Measurements from ENCODE around the gene PCDH1.
"Not testable (repeated sequence)": the region's sequence is repeated elsewhere in the genome, so short reads cannot be mapped to it uniquely, and the experiment has no call there.

- not testable (repeated sequence) for TF ChIP-seq CTCF (IDR thresholded peaks at IDR 0.05; ENCODE audit: insufficient read depth, low read depth, low read length); EZH2 (IDR thresholded peaks at IDR 0.05; ENCODE audit: insufficient read depth, low read length)
Observed at GRCh38 chr5:141820686-141821085, 57.5 kb downstream of the PCDH1 start.

All from astrocyte (in vitro differentiated cells and primary cell).